GM18867 (cell line): Measurements from ENCODE around the gene ELMO3.

Experiments used
- ATAC-seq: cut with Tn5 transposase; IDR thresholded peaks from one replicate; pipeline ENCODE4 v1.9.1; 2021; ENCODE audit warnings: mild to moderate bottlenecking, moderate library complexity; ENCODE audit not compliant: unreplicated experiment

Gene ELMO3

DNA sequence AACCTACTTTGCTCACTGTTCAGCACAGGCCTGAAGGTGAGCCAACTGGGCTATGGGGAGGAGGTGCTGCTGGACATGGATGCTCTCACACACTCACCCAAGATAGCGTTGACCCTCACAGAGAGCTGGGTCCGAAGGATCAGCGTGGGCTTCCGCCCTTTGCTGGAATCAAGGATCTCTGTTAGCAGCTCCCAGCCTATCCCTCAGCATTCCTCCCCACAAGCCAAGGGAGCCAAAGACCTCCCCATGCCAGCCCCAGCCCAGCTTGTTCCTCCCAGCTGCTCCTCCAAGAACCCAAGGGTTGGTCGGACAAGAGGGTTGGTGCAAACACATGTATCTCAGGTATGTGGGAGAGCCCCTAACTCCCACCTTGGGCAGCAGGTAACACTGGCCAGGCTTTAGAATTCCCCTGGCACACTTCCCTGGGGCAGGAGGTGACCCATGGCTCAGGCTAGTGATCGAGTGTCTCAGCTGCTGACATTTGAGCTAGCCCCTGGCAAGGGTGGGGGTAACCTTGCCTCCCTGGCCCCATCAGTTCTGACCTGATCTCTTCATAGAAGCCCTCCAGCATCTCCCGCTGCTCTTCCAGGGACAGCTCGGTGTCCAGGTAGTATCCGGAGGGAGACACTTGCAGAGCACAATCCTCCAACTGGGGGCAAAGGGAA lies 40.0 kb downstream of the ELMO3 start:
- ATAC-seq = no peak

DNA sequence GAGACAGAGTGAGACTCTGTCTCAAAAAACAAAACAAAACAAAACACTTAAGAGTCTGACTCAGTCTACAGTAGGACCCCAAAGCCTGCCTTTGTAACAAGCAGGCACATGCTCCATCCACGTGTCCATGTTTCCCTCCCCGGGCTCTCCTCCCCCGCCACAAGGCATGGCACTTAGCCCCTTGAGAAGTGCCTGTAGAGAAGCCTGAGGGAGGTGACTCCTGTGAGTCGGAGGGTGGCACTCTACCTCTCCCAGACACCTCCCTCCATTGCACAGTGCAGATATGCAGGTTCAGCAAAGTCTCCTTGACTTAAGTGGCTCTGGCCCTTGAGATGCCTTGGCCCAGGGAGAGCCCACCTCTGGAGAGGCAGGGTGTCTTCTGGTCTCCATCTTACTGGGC lies 41.6 kb downstream of the ELMO3 start:
- no peak for ATAC-seq

DNA sequence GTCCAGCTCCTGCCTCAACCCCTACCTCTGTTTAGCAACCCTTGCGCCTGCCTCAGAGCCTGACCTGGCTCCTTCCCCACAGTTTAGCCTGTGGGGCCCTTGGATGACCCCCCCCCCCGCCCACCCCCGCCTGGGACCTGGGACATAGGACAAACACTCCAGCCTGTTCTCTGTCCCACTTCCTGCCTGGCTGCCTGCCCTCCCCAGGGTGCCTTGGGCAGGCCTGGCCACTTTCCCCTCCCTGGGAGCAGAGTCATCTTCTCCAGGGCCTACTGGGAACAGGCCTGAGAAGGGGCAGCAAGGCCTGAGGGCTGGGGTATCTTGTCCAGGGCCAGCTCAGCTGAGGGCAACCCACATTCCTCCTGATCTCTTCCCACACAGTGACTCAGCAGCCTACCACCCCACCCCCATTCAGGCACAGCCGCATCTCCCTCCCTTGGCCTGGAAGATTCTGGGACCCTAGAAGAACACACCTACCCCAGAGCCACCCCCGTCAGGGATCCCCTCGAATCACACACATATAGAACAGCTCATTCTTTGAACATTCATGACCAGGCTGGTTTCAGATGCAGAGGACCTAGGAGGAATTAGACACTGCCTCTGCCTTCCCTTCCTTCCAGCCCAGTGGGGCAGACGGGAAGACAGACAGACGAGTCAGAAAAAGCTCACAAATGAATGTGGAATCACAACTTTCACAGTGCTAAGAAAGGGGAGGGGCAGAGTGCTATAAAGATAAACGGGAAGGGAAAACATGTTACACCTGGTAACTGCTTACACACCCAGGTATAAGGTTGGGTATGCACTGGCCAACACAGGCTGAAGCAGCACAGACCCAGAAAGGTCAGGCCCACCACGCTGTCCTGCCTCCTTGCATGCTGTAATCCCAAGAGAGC lies 42.3 kb downstream of the ELMO3 start:
- ATAC-seq = no peak

DNA sequence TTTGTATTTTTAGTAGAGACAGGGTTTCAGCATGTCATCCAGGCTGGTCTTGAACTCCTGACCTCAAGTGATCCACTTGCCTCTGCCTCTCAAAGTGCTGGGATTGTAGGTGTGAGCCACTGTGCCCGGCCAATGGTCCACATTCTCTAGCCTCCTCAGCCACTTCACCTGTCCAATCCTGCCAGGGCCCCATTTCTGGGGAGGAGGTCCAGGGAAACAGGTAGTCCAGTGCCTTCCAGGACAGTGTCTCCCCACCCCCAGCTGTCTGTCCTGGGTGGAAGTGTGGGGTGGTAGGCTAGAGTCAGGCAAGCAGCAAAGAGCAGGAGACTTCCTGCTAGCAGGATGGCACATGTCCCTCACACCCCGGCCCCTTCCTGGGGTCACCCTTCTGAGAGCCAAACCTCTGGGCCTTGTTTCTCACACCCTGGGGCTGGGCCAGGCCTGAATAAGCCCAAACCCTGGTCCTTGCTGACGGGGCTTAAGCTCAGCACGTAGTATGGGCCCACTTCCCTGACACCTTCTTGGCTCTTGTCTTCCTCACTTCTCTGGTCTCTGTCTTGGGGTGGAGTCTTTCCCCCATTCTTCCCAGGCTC lies 43.3 kb downstream of the ELMO3 start:
- ATAC-seq = no peak

DNA sequence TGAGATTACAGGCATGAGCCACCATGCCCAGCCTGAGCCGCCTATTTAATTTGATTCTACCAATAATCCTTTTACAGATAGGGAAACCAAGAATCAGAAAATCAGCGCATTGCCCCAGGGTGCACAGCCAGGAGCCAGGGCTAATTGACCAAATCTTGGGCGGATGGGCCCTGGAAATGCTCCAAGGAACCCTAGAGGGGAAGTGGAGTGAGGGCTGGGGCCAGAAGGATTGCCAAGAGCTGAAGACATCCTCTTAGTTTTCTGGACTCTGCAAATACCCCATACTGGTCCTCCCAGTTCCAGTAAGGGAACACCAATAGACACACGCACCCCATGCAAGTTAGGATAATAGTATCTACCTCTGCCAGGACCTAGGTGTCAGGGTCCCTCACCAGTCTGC lies 44.5 kb downstream of the ELMO3 start:
- ATAC-seq = no peak

DNA sequence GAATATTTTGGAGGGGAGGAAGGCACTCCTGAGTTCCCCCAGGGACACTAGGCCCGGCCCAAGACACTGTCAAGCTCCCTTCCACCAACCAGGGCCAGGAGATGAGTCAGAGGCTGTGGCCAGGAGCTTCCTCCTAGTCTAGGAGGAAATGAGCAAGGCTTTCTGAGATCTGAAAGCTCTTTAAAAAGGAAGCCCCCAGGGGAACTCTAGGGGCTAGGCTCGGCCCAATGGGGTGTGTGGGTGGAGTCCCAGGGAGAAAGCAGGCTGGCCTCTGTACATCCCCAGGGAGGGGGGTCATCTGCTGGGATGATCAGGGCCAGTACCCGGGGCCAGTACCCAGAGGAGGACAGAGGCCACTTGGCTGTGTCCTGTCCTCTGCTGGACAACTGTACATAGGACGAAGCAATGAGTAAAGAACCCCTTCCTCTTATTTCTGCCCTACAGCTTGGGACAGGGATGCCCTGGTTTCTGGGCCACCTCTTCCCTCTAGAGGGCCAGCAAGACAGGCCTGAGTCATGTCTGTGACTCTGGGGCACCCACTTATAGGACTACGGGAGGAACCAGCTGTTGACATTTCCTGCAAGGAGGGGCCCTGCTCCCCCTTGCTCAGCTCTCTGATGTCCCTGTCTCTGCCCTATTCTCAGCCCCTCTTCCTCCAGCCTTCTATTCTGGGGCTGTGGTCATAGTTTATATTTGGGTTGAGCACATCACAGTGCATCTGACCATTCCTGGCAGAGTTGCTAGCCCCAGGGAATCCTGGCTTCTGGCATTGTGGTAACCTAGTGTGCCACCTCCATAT lies 45.7 kb downstream of the ELMO3 start:
- ATAC-seq = peak; percentile 44

DNA sequence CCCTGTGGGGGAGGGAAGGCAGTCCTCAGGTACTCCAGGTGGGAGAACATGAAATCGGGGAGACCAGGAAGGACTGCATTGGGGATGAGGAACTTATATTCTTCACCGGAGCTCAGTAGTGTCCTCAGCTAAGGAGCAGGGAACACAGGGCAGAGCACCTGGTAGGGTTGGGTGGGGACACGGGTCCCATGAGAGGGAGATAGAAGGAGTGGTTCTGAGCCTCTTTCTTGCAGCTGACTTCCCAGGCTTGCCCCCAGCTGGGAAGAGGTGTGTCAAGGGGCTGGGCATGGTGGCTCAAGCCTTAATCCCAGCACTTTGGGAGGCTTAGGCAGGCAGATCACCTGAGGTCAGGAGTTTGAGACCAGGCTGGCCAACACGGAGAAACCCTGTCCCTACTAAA lies 46.3 kb downstream of the ELMO3 start:
- ATAC-seq = no peak

DNA sequence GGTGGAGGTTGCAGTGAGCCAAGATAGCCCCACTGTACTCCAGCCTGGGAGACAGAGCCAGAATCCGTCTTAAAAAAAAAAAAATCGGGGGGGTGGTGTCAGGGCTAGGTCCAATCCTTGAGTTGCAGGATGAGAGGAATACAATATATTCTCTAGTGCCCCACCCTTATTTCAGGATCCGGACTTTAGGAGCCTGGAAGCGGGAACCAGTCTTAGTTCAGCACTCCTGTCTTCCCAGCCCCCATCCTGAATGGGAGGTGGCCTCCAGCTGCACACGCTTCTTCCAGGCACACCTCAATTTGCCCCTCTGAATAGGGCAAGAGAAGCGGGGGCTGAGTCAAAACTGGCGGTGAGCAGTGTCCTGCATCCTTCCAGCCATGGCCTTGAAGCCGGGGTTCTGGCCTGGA lies 46.7 kb downstream of the ELMO3 start:
- no peak for ATAC-seq

DNA sequence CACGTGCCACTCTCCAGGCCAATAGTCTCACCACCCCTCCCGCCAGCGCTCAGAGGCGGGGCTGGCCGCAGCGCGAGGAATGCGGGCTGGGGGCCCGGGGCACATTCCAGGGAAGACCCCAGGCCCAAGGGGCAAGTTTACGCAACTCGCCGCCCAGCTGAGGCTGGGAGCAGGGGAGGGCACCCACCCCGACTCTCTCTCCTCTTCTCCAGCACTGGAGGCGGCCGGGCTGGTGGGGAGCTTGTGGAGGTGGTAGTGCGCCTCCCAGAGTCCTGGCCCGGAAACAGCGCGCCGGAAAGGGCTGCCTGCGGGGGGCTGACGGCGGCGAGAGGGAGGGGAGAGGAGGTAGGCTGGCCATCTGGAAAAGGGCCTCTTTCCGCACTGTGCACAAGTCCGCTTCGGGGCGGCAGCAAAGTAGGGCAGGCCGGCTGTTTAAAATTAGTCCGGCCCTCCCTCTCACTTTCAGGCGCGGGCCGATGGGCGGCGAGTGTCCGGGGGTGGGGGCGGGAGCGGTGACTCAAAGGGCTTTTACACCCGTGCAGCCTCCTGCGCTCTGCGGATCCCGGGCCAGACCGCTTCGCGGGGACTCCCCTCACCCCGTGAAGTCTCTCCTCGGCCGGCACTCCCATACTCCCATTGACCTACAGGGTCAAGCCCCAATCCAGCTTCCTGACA lies 47.3 kb downstream of the ELMO3 start:
- ATAC-seq = peak; percentile 26

DNA sequence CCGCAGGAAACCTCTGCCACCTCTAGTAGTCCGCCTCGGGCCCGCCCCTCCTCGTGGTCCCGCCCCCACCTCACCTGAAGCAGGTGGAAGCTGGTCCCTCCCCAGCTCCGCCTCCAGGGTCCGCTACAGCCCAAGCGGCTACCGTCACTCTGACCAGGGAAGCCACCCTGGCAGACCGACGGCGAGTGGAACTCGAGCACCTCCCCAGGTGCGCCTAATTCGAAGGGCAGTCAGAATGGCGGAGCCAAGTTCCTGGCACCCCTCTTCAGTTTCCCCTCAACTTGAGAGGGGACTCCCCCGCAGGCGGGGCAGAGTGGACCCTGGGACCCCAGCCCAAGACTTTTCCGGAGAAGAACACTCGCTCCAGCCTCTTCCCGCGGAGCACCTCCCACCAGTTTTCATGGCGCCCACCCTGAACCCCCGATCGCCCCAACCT lies 47.8 kb downstream of the ELMO3 start:
- ATAC-seq = peak; percentile 13

DNA sequence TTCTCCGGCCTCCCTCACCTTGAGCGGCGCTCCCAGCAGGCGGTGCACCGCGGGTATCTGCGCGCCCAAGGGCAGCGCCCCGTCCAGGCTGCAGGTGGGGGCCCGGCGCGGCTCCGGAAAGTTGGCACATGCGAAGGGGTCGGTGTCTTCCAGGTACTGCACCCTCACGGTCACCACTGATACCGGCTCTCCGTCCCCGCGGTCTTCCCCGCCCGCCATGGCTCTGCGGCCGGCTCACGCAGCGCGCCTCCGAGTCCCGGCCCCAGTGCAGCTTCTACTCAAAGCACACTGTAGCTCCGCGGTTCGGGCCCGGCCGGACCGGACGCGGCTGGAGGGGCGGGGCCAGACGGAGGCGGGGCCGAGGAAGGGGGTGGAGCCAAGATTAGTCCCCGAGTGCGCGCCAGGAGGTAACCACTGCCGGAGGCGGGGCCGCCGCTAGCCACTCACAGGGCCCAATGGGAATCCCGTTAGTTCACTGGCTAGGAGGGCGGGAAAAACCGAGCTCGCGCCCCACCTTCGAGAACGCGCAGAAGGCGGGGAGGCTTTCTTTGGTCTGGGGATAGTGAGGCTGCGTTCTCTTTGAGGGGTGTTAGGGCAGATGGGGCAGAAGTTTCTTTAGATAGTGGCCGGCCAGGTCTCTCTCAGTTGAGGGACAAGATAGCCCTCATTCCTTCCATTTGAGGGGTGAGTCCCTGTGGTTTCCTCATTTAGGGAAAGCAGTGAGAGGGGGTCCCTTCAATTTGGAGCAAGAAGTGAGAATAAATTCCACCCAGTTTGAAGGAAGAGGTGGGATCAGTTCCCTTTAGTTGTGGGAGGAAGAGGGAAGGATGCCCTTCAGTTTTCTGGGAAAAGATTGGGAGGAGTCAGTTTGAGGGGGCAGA lies 48.5 kb downstream of the ELMO3 start, which contains the start of gene FHOD1:
Gene FHOD1, minus strand, starts transcription at position 290 of the 881 bp plus-strand sequence. Its CDS starts 71 bp downstream, at position 219.
- peak; percentile 47 for ATAC-seq

DNA sequence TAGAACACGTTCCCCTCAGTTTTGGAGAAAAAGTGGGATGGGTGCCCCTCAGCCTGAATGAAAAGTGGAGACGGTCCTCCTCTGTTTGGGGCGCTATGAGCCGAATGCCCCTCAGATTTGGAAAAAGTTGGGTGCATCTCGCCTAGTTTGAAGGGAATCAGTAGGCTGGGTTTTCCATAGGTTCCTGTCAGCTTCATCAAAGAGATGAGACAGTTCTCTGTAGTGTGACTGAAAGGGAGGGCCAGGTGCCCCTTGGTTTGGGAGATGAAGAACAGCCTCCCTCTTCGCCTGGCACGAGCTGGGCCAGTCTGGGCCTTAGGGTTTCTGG lies 49.1 kb downstream of the ELMO3 start:
- ATAC-seq = no peak

DNA sequence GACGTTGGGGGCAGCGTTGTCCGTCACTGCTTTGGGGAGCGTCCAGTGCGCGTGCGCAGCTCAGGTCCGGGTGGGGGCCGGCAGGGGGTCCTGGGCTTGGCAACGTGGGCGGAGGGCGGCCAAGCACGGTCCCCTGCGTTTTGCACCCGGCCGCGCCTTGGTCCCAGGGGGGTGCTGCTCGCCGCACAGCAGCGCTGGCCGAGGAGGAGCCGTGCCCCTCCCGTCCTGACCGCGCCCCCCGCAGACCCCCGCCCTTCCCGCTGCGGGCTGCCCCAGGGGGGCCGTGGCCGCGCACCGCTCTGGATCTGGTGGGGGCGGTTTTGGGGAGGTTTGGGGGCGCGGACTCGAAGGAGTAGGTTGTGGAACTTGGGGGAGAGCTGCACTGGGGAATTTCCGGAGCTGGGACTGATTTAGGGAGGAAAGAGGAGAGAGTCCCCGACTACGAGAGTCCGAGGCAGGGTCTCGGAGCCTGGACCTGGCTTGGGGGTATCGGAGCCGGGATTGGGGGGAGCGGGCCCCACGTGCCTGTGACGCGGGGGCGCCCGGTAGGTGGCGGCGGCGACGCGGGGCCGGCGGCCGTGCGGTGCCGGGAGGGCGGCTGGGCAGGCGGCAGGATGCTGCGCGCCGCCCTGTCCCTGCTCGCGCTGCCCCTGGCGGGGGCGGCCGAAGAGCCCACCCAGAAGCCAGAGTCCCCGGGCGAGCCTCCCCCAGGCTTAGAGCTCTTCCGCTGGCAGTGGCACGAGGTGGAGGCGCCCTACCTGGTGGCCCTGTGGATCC lies 49.7 kb downstream of the ELMO3 start, which contains the start of gene SLC9A5:
Gene SLC9A5, plus strand, starts transcription at position 579 of the 777 bp plus-strand sequence. Its CDS starts 36 bp downstream, at position 615.
- ATAC-seq = no peak

DNA sequence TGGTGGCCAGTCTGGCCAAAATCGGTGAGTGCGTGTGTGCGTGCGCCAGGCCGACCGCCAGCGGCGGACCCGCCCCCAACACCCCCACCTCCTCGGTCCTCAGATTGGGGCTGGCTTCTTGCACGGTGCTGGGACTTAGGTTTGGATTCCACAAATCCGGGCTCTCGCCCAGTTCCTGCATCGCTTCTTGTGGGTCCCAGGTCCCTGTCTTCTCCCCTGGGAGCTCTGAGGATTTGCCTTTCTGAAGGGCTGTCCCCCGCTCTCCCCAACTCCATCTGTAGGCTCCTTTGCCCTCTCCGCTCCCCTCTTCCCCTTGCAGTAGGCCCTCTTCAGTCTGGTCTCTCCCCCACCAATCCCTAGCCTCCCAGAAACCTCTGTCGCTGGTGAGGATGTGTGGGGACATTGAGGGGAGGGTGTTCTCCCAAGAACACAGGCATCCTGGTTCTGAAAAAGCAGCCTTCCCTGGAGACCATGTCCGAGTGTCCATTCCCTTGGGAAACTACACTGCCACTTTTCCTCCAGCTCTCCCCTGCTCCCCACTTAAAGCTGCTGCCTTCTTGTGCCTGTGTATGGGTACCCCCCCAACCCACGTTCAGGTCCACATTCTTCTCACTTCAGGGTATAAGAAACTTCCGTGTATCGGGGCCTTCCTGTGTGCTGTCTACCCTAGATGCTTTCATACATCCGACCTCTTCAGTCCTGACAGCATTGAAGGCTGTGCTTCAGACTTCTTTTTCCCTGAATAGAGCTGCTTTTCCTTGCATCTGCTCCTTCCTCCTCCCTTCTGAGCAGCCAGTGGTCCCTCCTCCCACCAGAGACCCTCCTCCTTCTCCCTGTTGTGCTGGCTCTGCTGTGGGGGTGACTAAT lies 50.5 kb downstream of the ELMO3 start:
- no peak for ATAC-seq

DNA sequence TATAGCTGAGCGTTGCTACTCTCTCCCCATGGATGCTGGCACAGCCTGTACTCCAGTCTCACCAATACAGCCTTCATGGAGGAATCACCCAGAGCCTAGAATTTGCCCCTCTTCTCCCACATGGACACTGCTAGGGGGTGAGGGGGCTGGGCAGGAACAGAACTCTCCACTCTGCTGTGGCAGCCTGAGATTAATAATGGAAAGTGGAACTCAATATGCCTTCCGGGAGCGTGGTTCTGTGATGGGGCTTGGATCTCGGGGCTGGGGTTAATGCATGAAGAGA lies 51.1 kb downstream of the ELMO3 start:
- no peak for ATAC-seq

DNA sequence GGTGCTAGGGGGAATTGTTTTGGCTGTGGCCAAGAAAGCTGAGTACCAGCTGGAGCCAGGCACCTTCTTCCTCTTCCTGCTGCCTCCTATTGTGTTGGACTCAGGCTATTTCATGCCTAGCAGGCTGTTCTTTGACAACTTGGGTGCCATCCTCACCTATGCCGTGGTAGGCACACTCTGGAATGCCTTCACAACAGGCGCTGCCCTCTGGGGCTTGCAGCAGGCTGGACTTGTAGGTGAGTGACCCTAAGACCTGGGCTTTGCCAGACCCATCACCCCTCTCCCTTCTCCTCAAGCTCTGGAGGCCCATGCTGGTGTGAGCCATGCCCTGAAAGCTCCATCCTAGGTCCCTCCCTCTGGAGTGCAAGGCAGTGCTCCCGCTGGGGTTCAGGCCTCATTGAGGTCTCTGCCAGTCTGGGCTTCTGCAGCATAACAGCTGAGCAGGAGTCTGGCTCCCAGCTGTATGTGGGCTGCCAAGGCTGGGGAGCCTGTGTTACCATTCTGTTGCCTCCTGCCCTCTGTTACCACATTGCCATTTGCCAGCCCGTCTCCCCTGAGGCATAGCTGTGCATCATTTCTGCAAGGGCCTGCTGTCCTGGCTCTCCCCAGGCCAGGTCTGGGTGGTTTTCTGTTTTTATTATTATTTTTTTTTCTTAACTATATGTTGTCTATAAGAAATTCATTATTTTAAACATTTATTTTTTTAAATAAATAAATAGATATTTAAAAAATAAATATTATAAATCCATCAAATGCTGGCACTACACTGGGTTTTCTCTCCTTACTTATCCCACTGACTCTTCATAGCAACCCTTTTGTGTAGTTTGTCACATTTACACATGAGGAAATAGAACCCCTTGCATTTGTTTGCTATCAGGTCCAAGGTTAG lies 53.9 kb downstream of the ELMO3 start:
- no peak for ATAC-seq
